A549 (cell line): ENCODE results near the gene C1orf94. TPM values are rescaled to one million over a fixed set of nuclear protein-coding genes. Genes with fewer than 3 reads are reported as not detected.

Experiments
- ATAC-seq, 2 experiments: fragments of 200-7000 bp in 1 of 2; fragments of >200 bp in 1 of 2; cut with Nextera tagmentation in 1 of 2; cut with Tn5 transposase in 1 of 2; 3 replicates each; pipeline versions ENCODE4 v1.8.0 to v1.9.1; 2018 to 2020; ENCODE audit warnings: mild to moderate bottlenecking in 1 of 2, moderate library complexity in 1 of 2
- CTCF ChIA-PET: fragments of 300-600 bp; sonication (Branson Sonifier 250); formaldehyde crosslinking; extraction: SDS; loops from one replicate; lab custom pipeline; 2021; ENCODE audit warnings: antibody characterized with exemption, inconsistent platforms; lab: Yijun Ruan, JAX
- POLR2A ChIA-PET: fragments of 350-600 bp; formaldehyde crosslinking; extraction: SDS; loops from one replicate; lab custom pipeline; 2021; ENCODE audit warnings: antibody characterized with exemption, inconsistent platforms; lab: Yijun Ruan, JAX
- DNase-seq, 2 experiments: peaks; one replicate each; pipeline versions ENCODE4 v3.0.0 to v3.0.0-alpha.2; 2011 to 2016; ENCODE audit warnings: low read depth in 1 of 2, low spot score in 1 of 2
- FAIRE-seq: peaks from 2 replicates; lab custom pipeline; 2011; peaks lifted over from hg19 to GRCh38; lab: Jason Lieb, UNC
- H3K27ac ChIP-seq, 2 experiments: fragments of >200 bp; sonication (Bioruptor Twin); formaldehyde crosslinking; 3 replicates each; pipeline ENCODE4 v1.5.1; 2016 to 2017
- H3K4me1 ChIP-seq: fragments of >200 bp; sonication (Bioruptor Twin); formaldehyde crosslinking; 3 replicates; pipeline ENCODE4 v1.6.1; 2016
- H3K4me2 ChIP-seq: fragments of >200 bp; sonication (Bioruptor Twin); formaldehyde crosslinking; 3 replicates; pipeline ENCODE4 v1.6.1; 2016
- H3K4me3 ChIP-seq: fragments of >200 bp; sonication (Bioruptor Twin); formaldehyde crosslinking; 3 replicates; pipeline ENCODE4 v1.5.1; 2016
- H3K9me3 ChIP-seq: fragments of >200 bp; sonication (Bioruptor Twin); formaldehyde crosslinking; 3 replicates; pipeline ENCODE4 v1.6.1; 2016
- BHLHE40 ChIP-seq: IDR thresholded peaks from 2 replicates; pipeline ENCODE4 v1.6.1; 2012; ENCODE audit warnings: low read depth, low read length, inconsistent platforms
- CBX8 ChIP-seq: fragments of 200-600 bp; sonication (generic); IDR thresholded peaks from 2 replicates; pipeline ENCODE4 v1.6.1; 2016
- CEBPB ChIP-seq, 2 experiments: fragments of >200 bp in 1 of 2; sonication (Bioruptor Twin) in 1 of 2; formaldehyde crosslinking in 1 of 2; IDR thresholded peaks; 2 replicates each; pipeline ENCODE4 v1.6.1; 2012 to 2016
- CHD2 ChIP-seq: fragments of 150-350 bp; IDR thresholded peaks from 2 replicates; pipeline ENCODE4 v1.6.1; 2014; ENCODE audit warnings: low read length; ENCODE audit not compliant: partially characterized antibody
- EHMT2 ChIP-seq: fragments of 200-600 bp; sonication (generic); IDR thresholded peaks from 2 replicates; pipeline ENCODE4 v1.6.1; 2016; ENCODE audit warnings: antibody characterized with exemption, low read depth, mild to moderate bottlenecking, moderate library complexity
- ESRRA ChIP-seq: fragments of 150-350 bp; IDR thresholded peaks from 2 replicates; pipeline ENCODE4 v1.6.1; 2014; ENCODE audit warnings: mild to moderate bottlenecking, low read length, borderline replicate concordance
- FOSB ChIP-seq: fragments of 250-450 bp; sonication (Bioruptor Pico); IDR thresholded peaks from 2 replicates; pipeline ENCODE4 v1.5.0; 2020; ENCODE audit warnings: mild to moderate bottlenecking, moderate library complexity
- FOXS1 ChIP-seq: fragments of 250-450 bp; sonication (Bioruptor Pico); IDR thresholded peaks from 2 replicates; pipeline ENCODE4 v1.5.0; 2020; ENCODE audit warnings: mild to moderate bottlenecking, moderate library complexity
- GATA3 ChIP-seq: IDR thresholded peaks from 2 replicates; pipeline ENCODE4 v1.6.1; 2012; ENCODE audit warnings: borderline replicate concordance
- HOXB13 ChIP-seq: fragments of 250-450 bp; sonication (Bioruptor Pico); IDR thresholded peaks from 2 replicates; pipeline ENCODE4 v1.5.0; 2020; ENCODE audit warnings: low read depth, mild to moderate bottlenecking, moderate library complexity
- MAFK ChIP-seq: fragments of 450-650 bp; IDR thresholded peaks from 2 replicates; pipeline ENCODE4 v1.6.1; 2014; ENCODE audit not compliant: partially characterized antibody
- MYC ChIP-seq: IDR thresholded peaks from 2 replicates; pipeline ENCODE4 v1.6.1; 2012; ENCODE audit warnings: mild to moderate bottlenecking, inconsistent platforms, low read length, improper control_type of control experiment, borderline replicate concordance
- POLR2A ChIP-seq: IDR thresholded peaks from 2 replicates; pipeline ENCODE4 v1.6.1; 2012; ENCODE audit warnings: mild to moderate bottlenecking, low read length
- RARB ChIP-seq: fragments of 250-450 bp; sonication (Bioruptor Pico); IDR thresholded peaks from 2 replicates; pipeline ENCODE4 v1.8.0; 2021; ENCODE audit warnings: mild to moderate bottlenecking, moderate library complexity
- RCOR1 ChIP-seq: fragments of 150-350 bp; IDR thresholded peaks from 2 replicates; pipeline ENCODE4 v1.6.1; 2014; ENCODE audit warnings: antibody characterized with exemption, low read length, low read depth
- SMC3 ChIP-seq: fragments of >200 bp; sonication (Bioruptor Twin); formaldehyde crosslinking; IDR thresholded peaks from 3 replicates; pipeline ENCODE4 v1.6.1; 2018; ENCODE audit warnings: inconsistent platforms
- TP53 ChIP-seq: fragments of 250-450 bp; sonication (Bioruptor Pico); IDR thresholded peaks from 2 replicates; pipeline ENCODE4 v1.5.0; 2021; ENCODE audit warnings: mild to moderate bottlenecking, moderate library complexity
- ZC3H11A ChIP-seq: fragments of 450-650 bp; IDR thresholded peaks from 2 replicates; pipeline ENCODE4 v1.6.1; 2014; ENCODE audit warnings: antibody characterized with exemption, mild to moderate bottlenecking
- ZFP36 ChIP-seq: fragments of 450-650 bp; IDR thresholded peaks from 2 replicates; pipeline ENCODE4 v1.6.1; 2014; ENCODE audit warnings: borderline replicate concordance; ENCODE audit not compliant: partially characterized antibody
- ZSCAN20 ChIP-seq: fragments of 250-450 bp; sonication (Bioruptor Pico); IDR thresholded peaks from 2 replicates; pipeline ENCODE4 v1.8.0; 2022; ENCODE audit warnings: mild to moderate bottlenecking, moderate library complexity
- WGBS: methylation state at CpG from one replicate; pipeline ENCODE4 v1.1.6; 2017; ENCODE audit errors: missing lambda C conversion rate; 5-methylcytosine and 5-hydroxymethylcytosine counted together
- polyA plus RNA-seq, 4 experiments: library from polyadenylated mRNA; depleted of rRNA in 3 of 4; stranded (reverse); fragments of >200 nt; fragmentation: RNase III in 1 of 4; extraction: RNeasy Plus Mini Kit Qiagen cat#74134 plus additional on column Dnase treatment in 1 of 4; gene quantifications; 2 replicates in 3 of 4; 3 replicates in 1 of 4; pipeline ENCODE4 v1.2.3, GENCODE V29; 2011 to 2017
- TF ChIP-seq, protein P1 (sequence below): IDR thresholded peaks from 2 replicates; pipeline ENCODE4 v1.6.1; 2012; ENCODE audit warnings: low read depth, borderline replicate concordance
- TF ChIP-seq, protein P2 (sequence below): fragments of 200-600 bp; sonication (generic); IDR thresholded peaks from 2 replicates; pipeline ENCODE4 v1.6.1; 2016; ENCODE audit warnings: antibody characterized with exemption, mild to moderate bottlenecking, moderate library complexity
- TF ChIP-seq, protein P3 (sequence below): IDR thresholded peaks from 2 replicates; pipeline ENCODE4 v1.6.1; 2012

C1orf94 gene
- polyA plus RNA-seq, 2 of the 4 experiments (the other 2 are of a cell fraction), result not detected

- no peak for FAIRE-seq
- no peak for DNase-seq
- no peak overlapping the region for H3K4me2 ChIP-seq
- no peak for ATAC-seq
- H3K9me3 ChIP-seq, result no peaks in the 10 kb centered on the region
- WGBS, result 0% methylated on average over 4 of the region's 4 CpGs
- H3K4me3 ChIP-seq, result no peak overlapping the region
- CTCF ChIA-PET, result no interaction called here
- TF ChIP-seq TP53 (CRISPR knock-in tag) (no peak), CHD2 (no peak), GATA3 (no peak), EHMT2 (no peak), POLR2A (no peak), ESRRA (no peak)
- POLR2A ChIA-PET, result no interaction called here
- H3K27ac ChIP-seq, result no peak overlapping the region
- no peaks in the 10 kb centered on the region for H3K4me1 ChIP-seq
Observed at GRCh38 chr1:34147301-34147700, 29.4 kb upstream of the C1orf94 start.

- Histone ChIP-seq H3K4me1 (no peaks in the 10 kb centered on the region), H3K4me3 (no peak overlapping the region), H3K27ac (no peak overlapping the region), H3K4me2 (no peak overlapping the region), H3K9me3 (no peaks in the 10 kb centered on the region)
- WGBS, result 0% methylated on average over 3 of the region's 3 CpGs
- no peak for FAIRE-seq
- ChIA-PET POLR2A (no interaction called here), CTCF (no interaction called here)
- TF ChIP-seq SMC3 (no peak), FOSB (CRISPR knock-in tag) (no peak), ZC3H11A (no peak), MAFK (no peak), BHLHE40 (no peak), HOXB13 (no peak), MYC (no peak), RCOR1 (no peak), ESRRA (no peak), CHD2 (no peak), CBX8 (no peak), ZFP36 (no peak), ZSCAN20 (no peak), CEBPB (IDR thresholded peaks at IDR 0.05) (no peak), FOXS1 (CRISPR knock-in tag) (no peak), RARB (no peak)
- TF ChIP-seq, protein P1, sequence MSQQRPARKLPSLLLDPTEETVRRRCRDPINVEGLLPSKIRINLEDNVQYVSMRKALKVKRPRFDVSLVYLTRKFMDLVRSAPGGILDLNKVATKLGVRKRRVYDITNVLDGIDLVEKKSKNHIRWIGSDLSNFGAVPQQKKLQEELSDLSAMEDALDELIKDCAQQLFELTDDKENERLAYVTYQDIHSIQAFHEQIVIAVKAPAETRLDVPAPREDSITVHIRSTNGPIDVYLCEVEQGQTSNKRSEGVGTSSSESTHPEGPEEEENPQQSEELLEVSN, result no peak
- TF ChIP-seq, protein P2, sequence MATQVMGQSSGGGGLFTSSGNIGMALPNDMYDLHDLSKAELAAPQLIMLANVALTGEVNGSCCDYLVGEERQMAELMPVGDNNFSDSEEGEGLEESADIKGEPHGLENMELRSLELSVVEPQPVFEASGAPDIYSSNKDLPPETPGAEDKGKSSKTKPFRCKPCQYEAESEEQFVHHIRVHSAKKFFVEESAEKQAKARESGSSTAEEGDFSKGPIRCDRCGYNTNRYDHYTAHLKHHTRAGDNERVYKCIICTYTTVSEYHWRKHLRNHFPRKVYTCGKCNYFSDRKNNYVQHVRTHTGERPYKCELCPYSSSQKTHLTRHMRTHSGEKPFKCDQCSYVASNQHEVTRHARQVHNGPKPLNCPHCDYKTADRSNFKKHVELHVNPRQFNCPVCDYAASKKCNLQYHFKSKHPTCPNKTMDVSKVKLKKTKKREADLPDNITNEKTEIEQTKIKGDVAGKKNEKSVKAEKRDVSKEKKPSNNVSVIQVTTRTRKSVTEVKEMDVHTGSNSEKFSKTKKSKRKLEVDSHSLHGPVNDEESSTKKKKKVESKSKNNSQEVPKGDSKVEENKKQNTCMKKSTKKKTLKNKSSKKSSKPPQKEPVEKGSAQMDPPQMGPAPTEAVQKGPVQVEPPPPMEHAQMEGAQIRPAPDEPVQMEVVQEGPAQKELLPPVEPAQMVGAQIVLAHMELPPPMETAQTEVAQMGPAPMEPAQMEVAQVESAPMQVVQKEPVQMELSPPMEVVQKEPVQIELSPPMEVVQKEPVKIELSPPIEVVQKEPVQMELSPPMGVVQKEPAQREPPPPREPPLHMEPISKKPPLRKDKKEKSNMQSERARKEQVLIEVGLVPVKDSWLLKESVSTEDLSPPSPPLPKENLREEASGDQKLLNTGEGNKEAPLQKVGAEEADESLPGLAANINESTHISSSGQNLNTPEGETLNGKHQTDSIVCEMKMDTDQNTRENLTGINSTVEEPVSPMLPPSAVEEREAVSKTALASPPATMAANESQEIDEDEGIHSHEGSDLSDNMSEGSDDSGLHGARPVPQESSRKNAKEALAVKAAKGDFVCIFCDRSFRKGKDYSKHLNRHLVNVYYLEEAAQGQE, result no peak
- TF ChIP-seq, protein P3, sequence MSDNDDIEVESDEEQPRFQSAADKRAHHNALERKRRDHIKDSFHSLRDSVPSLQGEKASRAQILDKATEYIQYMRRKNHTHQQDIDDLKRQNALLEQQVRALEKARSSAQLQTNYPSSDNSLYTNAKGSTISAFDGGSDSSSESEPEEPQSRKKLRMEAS, result no peak
- no peak for ATAC-seq
- no peak for DNase-seq
Observed at GRCh38 chr1:34149501-34149900, 27.2 kb upstream of the C1orf94 start.

GRCh38 chr1:34153246-34153645 lies 23.5 kb upstream of the C1orf94 start:
- TF ChIP-seq CHD2, result no peak
- TF ChIP-seq, all 56 proteins: peak for 0
- Histone ChIP-seq H3K27ac (no peak overlapping the region), H3K4me3 (no peak overlapping the region), H3K4me1 (no peaks in the 10 kb centered on the region), H3K4me2 (no peak overlapping the region), H3K9me3 (no peaks in the 10 kb centered on the region)
- ChIA-PET CTCF (interaction anchor here (1.1 kb wide), 1 partner anchor 10 kb away, joined by 3 read pairs; no protein-coding TSS in a partner anchor), POLR2A (no interaction called here)
- DNase-seq (no peak), ATAC-seq (no peak), FAIRE-seq (no peak)
- WGBS, result 29% methylated on average over 4 of the region's 4 CpGs
